Stimulated activated memory B cell treated with anti-CD40 and anti-IgM and Interleukin-4, amounts not matched to agents 10 μg/mL and 1 μg/mL and 100 μg/mL, for 72 hours (primary cell): ENCODE measurements around the gene NPDC1.

Experiments
- ATAC-seq: fragments of 150-1000 bp; cut with Tn5 transposase; 2 replicates; pipeline ENCODE4 v1.10.0; 2021
- H3K27ac Mint-ChIP-seq: one replicate; pipeline ENCODE4 v1.8.0; 2022; ENCODE audit warnings: mild to moderate bottlenecking, mixed read lengths
- H3K27me3 Mint-ChIP-seq: one replicate; pipeline ENCODE4 v1.8.0; 2022; ENCODE audit warnings: mixed read lengths
- H3K36me3 Mint-ChIP-seq: one replicate; pipeline ENCODE4 v1.8.0; 2022; ENCODE audit warnings: mixed read lengths
- H3K4me1 Mint-ChIP-seq: one replicate; pipeline ENCODE4 v1.8.0; 2022; ENCODE audit warnings: mixed read lengths
- H3K4me3 Mint-ChIP-seq: one replicate; pipeline ENCODE4 v1.8.0; 2022; ENCODE audit warnings: mild to moderate bottlenecking, moderate library complexity, mixed read lengths
- H3K9me3 Mint-ChIP-seq: one replicate; pipeline ENCODE4 v1.8.0; 2022; ENCODE audit warnings: mixed read lengths

NPDC1 gene

DNA sequence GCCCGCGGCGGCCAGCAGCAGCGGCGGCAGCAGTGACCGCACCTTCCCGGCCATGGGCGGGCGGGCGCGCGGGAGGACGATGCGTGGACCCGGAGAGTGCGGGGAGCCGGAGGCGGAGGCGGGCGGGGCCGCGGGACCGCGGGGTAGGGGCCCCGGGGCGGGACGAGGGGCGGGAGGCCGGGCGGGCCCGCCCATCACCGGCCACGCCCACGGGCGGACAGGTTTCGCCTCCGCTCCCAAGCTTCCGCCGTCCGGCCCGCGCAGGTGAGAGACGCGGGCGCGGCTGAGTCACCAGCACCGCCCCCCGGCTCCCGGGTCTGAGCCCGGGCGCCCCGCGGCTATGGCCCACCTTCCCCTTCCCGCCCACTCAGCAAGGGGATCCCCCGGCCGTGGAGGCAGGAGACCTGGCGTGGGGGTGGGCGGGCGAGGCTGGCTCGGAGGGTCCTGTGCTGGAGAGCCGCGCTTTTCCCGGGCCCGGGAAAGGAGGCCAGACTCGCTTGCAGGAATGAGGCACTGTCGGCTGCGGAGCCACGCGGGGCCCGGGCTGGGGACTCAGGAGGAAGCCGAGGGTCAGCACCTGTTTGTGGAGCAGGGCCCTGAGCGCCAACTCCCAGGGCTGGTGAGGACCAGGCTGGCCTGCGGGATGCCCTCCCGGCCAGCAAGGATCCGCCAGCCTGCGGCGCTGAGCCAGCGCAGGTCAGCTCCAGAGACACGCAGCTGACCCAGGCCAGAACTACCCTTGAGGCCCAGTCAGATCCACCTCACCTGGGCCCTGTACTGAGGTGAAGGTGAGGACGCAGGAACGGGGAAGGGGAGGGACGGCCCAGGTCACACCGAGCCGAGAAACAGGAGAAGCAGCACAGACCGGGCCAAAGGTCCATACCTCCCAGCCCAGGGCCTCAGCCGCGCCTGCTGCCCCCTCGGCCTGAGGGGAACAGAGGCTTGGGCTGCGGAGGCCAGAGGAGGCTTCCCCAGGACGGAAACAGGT is 8.3 kb upstream of the NPDC1 start, which contains the start of gene ENTPD2:
Gene ENTPD2, minus strand, starts transcription at position 118 of the 988 bp plus-strand sequence. Its CDS starts 64 bp downstream, at position 54.
- peak; percentile 59 for ATAC-seq
- Mint-ChIP-seq H3K9me3 (no peaks in the 10 kb centered on the region), H3K4me3 (no peak within 1 kb of the TSS), H3K27me3 (peaks cover 38% of the 10 kb centered on the region), H3K27ac (no peak within 1 kb of the TSS), H3K4me1 (no peaks in the 10 kb centered on the region), H3K36me3 (no peaks in the 10 kb centered on the region)

DNA sequence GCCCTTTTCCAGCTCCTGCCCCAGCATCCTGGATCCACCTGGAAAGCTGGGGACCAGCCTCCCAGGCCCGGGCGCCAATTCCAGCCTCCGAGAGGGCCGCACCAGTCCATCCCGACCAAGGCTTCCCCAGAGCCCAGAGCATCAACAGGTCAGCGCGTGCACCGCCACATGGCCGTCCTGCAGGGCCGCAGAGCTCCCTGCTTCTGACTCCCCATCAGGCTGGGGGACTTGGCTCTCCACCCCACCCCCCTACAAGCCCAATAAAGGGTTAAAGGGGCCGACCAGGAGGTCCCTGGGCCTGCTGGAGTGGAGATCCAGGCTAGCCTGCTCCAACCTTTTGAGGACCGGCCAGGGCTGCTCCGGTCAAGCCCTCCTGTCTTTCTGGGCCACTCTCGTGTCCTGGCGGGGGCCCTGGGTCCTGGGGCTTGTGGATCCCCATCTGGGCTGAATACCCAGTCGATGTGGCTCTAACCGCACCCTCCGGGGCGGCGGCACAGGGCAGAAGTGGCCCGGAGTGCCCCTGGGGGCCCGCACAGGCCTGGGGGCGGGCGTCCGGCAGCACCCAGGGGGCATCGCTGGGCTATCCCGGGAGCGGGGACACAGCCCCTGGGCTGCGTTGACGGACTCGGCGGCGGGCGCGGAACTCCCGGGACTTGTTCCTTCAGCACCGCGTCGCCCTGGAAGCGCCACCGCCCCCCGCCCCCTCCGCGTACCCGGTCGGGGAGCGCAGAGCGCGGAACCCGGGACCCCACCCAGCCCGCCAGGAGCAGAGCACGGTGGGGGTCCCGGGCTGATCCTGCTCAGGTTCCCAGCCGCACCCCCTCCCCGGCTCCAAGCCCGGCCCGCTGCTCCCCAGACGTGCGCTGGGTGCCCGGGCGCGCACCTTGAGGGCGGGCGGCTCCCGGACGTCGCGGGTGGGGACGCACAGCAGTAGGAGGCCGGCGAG is 7.3 kb upstream of the NPDC1 start:
- Mint-ChIP-seq H3K27me3 (peaks cover 43% of the 10 kb centered on the region), H3K36me3 (no peaks in the 10 kb centered on the region), H3K4me1 (no peaks in the 10 kb centered on the region), H3K4me3 (no peak overlapping the region), H3K9me3 (no peaks in the 10 kb centered on the region), H3K27ac (no peak overlapping the region)
- no peak for ATAC-seq

DNA sequence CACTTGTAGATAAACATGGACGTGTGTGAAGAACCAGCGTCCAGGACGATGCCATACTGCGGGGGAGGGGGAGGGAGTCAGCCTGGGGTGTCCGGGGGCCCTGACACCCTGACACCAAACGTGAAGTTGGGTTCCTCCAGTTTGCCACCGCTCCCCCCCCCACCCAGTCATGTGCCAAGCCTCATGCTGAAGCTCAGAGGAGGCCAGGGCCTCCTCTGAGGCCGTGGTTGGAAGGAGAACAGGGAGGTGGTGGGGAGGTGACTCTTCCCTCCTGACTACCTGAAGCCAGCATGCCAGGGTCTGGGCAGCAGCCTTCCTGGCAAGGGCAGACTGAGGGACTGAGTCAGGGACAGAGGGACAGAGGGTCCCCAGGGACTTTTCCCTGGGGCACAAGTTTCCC is 6.3 kb upstream of the NPDC1 start:
- H3K9me3 Mint-ChIP-seq = no peaks in the 10 kb centered on the region
- no peak overlapping the region for H3K4me3 Mint-ChIP-seq
- H3K4me1 Mint-ChIP-seq = no peaks in the 10 kb centered on the region
- H3K36me3 Mint-ChIP-seq = no peaks in the 10 kb centered on the region
- ATAC-seq = no peak
- H3K27me3 Mint-ChIP-seq = peaks cover 53% of the 10 kb centered on the region
- H3K27ac Mint-ChIP-seq = no peak overlapping the region

DNA sequence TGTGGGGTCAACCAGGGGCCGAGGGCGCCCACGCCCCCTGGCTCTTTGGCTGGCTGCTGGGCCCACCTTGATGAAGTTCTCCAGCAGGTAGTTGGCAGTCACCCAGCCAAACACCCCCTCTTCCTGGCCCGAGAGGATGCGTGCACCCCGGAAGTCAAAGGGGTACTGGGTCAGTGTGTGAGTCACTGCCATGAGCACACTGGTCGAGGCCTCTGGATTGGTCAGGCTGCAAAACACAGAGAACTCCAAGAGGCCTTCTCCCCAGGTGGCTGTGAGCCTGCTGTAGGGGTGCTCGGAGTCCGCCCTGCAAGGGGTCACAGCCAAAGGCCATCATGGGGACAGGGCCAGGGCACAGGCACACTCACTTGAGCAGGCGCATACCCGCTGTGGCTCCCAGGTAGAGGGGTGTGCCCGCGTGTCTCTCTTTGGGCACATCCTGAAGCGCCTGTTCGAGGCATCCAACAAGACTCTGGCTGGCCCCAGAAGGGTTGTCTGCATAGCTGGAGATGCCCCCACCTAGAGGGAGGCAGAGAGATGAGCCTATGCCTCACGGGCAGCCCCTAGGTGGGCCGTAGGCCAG is 5.3 kb upstream of the NPDC1 start:
- no peak for ATAC-seq
- Mint-ChIP-seq H3K27me3 (peaks cover 64% of the 10 kb centered on the region), H3K4me3 (no peak overlapping the region), H3K9me3 (no peaks in the 10 kb centered on the region), H3K4me1 (peaks cover 3% of the 10 kb centered on the region), H3K36me3 (no peaks in the 10 kb centered on the region), H3K27ac (no peak overlapping the region)

DNA sequence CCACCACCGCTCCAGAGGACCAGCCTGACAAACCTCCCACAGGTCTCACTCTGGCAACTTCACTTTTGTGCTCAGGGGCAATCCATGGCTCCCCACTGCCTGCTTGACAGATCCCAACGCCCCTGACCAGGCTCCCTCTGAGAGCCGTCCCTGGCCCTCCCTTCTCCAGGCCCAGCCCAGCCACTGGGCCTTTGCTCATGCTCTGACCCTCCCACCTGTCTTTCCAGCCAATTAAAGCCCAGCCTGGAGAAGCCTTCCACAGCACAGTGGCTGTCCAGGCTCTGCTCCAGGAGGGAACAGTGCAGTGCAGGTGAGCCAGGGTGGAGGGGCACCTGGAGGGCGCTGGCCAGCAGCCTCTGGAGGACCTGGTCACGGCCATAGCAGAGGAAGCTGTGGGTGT is 4.6 kb upstream of the NPDC1 start:
- no peak overlapping the region for H3K4me3 Mint-ChIP-seq
- no peak for ATAC-seq
- H3K4me1 Mint-ChIP-seq = peaks cover 5% of the 10 kb centered on the region
- peaks cover 66% of the 10 kb centered on the region for H3K27me3 Mint-ChIP-seq
- H3K36me3 Mint-ChIP-seq = no peaks in the 10 kb centered on the region
- no peak overlapping the region for H3K27ac Mint-ChIP-seq
- no peaks in the 10 kb centered on the region for H3K9me3 Mint-ChIP-seq

DNA sequence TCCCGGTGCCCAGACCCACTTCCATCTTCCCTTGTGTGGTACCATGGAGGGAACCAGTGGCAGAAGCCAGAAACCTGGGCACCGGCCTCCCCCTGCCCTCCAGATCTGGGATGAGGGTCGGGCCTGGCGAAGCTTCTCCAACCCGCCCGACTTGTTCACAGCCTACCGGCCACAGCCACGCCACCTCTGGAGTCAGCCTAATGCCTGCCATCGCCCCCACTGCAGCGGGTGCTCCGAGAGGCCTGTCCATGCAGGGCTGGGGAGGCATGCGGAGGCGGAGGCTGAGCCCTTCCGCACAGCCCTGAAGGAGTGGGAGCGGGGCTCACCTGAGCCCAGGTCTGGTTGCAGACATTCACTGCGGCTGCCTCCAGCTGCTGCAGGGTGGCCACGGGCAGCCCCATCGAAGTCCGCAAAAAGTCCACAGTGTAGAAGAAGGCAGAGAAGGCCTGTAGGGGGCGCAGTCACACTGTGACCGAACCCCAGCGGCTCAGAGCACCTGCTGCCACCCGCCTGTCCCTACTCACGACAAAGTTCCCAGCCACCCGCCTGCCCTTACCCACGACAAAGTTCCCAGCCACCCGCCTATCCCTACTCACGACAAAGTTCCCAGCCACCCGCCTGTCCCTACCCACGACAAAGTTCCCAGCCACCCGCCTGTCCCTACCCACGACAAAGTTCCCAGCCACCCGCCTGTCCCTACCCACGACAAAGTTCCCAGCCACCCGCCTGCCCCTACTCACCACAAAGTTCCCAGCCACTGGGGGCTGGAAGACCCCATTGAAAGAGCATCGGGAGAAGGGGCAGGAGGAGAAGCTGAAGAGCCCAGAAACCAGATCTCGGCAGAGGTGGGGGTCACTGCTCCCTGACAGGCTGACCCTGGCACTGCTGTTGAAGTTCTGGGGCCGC is 3.8 kb upstream of the NPDC1 start:
- H3K4me3 Mint-ChIP-seq = no peak overlapping the region
- H3K9me3 Mint-ChIP-seq = no peaks in the 10 kb centered on the region
- H3K4me1 Mint-ChIP-seq = peaks cover 11% of the 10 kb centered on the region
- H3K27me3 Mint-ChIP-seq = peaks cover 73% of the 10 kb centered on the region
- H3K27ac Mint-ChIP-seq = no peak overlapping the region
- ATAC-seq = no peak
- no peaks in the 10 kb centered on the region for H3K36me3 Mint-ChIP-seq

DNA sequence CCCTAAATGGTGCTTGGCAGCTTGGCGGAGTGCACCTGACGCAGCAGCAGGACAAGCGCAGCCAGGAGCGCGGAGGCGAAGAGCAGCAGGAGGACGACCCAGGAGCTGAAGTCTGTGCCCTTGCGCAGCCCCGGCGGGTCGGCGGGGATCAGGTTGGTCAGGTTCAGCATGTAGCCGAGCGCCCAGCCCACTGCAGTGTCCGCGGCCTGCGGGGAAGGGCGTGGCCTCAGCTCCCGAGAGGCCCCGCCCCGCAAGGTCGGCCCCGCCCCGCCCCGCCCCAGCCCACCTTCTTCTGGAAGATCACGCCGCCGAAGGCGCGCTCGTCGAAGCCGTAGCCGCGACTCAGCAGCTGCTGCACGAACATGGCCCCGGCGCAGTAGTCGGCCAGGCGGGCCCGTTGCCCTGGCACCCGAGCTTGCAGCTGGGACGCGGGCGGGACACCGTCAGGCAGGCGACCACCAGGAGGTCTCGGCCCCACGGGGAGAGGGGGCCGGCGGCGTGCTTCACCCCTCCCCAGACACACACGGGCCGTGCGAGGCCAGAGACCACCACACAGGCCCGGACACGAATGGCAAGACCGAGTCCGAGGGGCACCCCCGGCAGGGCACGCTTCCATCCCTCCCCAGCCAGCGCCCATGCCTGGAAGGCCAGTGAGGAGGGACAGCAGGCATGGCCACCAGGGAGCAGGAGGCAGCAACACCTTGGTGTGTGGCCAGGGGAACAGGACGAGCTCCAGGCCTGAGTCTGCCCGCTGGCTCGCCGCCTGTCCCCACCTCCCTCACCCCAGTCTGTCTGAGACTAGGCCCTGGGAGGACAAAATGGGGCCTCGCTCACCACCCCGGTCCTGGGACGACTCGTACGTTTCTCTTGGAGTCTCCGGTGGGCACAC is 2.9 kb upstream of the NPDC1 start:
- ATAC-seq = no peak
- Mint-ChIP-seq H3K4me3 (no peak overlapping the region), H3K9me3 (no peaks in the 10 kb centered on the region), H3K27me3 (peaks cover 82% of the 10 kb centered on the region), H3K27ac (no peak overlapping the region), H3K4me1 (peaks cover 15% of the 10 kb centered on the region), H3K36me3 (no peaks in the 10 kb centered on the region)

DNA sequence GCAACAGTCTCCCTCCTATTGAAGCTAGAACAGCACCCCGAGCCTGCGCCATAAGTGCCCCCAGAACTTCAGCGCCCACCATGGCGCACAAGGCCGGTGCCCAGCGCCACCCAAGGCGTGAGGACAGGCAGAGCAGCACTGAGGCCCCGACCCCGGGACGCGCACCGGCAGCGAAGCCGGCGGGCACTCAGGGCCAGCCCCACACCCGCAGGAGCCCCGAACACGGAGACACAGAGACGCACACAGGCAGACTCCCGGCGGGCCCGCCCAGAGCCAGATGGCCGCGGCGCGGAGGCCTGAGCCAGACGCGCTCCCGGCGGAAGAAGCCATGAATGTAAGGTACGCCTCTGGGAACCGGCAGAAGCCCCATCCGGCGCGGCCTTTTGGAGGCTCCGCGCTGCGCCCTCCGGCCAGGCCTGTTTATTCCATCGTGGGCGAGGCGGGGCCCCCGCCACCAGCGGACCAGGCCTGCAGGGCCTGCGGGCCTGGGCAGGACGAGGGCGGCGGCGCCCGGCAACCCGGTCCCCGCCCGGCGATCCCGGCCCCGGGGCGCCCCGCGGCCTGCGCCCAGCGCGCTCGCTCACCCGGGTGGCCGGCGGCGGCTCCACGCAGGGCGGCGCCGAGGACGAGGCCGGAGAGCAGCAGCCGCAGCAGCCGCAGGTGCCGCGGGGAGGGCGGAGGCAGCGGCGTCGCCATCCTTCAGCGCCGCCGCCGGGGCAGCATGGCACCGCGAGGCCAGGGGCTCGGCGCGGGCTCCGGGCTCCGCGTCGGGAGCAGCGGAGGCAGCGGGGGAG is 486 bp downstream of the NPDC1 start:
- peak overlapping the region; percentile 29 for H3K4me3 Mint-ChIP-seq
- no peaks in the 10 kb centered on the region for H3K9me3 Mint-ChIP-seq
- H3K4me1 Mint-ChIP-seq = peaks cover 15% of the 10 kb centered on the region
- no peak for ATAC-seq
- no peak overlapping the region for H3K27ac Mint-ChIP-seq
- H3K36me3 Mint-ChIP-seq = no peaks in the 10 kb centered on the region
- H3K27me3 Mint-ChIP-seq = peaks cover 91% of the 10 kb centered on the region

DNA sequence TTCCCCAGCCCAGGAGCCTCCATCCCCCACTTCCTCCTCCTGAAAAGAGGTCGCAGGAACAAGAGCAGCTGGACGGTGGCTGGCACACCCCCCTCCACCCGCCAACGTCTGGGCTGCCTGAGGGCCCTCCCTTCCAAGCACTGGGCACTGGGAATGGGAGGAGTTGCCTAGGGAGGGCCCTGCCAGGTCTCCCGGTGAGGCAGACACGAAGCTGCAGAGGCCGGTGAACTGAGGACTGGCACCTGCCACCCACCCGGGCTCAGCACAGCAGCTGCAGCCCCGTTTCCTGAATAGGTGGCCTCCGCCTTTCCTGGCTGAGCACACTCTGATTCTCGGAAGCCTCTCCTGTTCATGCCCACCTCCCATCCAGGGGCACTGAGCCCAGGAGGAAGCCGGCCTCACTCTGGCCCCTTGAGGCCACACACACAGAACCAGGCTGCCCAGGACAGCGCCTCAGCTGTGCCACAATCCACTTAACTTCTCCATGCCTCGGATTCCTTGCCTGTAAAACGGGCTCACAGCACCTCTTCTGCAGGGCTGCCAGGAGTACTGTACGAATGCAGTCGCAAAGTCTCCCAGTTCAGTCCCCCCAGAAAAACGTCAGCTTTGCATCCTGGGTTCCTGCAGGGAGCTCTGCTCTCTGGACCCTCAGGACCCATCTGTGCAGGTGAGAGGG is 1.3 kb downstream of the NPDC1 start:
- Mint-ChIP-seq H3K4me1 (peaks cover 15% of the 10 kb centered on the region), H3K27ac (no peak overlapping the region), H3K9me3 (no peaks in the 10 kb centered on the region), H3K36me3 (no peaks in the 10 kb centered on the region), H3K27me3 (peaks cover 90% of the 10 kb centered on the region), H3K4me3 (peak overlapping the region; percentile 7)
- ATAC-seq = no peak

DNA sequence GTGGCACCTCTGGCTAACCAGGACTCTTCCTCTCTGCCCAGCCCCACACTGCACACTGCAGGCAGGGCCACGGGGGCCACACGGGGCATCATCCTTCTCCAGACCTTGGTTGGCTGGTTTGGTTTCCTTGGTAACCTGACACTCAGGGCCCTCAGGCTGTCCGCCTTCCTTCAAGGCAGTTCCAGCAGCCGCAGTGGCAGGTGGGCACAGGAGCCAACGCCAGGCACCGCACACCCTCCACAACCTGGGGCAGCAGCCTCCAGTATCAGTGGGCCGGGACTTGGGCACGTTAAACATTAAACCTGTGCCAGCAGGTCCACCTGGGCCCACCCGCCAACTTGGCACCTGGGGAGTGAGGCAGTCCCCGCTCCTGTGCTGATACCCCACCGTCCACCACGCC is 1.9 kb downstream of the NPDC1 start:
- Mint-ChIP-seq H3K36me3 (no peaks in the 10 kb centered on the region), H3K27me3 (peaks cover 89% of the 10 kb centered on the region), H3K4me1 (peaks cover 15% of the 10 kb centered on the region), H3K27ac (no peak overlapping the region), H3K9me3 (no peaks in the 10 kb centered on the region), H3K4me3 (no peak overlapping the region)
- ATAC-seq = no peak

DNA sequence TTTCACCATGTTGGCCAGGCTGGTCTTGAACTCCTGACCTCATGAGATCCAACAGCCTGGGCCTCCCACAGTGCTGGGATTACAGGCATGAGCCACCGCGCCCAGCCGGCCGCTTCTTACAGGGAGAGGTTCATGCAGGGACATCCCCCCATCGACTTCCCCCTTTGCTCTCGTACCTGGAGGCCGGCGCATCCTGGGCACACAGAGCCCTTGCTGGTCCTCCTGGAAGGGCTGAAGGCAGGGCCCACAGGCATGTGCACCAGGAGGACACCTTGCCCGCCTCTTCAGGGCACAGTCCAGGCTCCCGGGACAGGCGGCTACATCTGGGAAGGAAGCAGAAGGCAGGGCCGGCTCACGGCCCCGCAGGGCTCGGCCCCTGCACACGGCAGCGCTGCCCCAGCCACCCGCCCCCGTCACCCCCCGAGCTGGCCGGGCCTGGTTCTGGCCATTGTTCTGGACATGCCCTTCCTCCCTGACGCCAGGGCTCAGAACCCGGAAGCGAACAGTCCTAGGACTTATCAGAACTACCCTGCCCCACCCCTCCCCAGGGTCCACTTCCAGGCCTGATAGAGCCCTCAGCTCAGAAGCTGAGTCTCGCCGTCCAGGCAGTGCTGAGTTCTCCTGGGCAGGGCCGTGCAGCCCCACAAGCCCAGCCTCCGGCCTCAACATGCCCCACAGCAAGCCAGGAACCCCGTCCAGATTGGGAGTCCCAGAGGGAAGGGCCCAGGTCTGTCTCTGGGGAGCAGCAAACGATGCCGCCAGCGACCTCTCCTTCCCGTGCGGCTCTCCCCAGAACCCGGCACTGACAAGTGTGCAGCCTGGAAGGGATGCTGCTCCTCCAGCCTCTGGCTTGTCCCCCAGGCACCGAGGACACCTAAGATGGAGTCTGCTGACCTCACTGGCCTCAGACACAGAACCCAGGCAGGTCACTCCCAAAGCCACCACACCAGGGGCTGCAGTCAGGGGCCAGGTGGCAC is 2.9 kb downstream of the NPDC1 start:
- H3K36me3 Mint-ChIP-seq = no peaks in the 10 kb centered on the region
- ATAC-seq = no peak

DNA sequence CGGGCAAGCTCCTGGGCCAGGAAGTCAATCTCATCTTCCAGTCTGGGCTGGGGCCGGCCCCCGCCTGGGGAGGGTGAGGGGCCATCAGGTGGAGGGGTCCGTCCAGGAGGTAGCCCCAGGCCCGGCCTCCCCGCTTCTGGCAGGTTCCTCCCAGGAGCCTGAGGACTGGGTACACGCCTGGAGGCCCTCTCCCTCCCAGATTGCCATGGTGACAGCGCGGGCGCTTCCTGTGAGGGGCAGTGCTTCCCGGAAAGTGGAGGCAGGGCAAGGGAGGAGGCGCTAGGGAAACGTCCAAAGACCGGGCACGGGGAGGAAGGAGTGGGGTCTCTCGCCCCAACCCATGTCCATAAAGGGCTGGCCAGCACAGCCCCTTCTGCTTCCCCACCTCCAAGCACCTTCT is 4.9 kb downstream of the NPDC1 start:
- no peaks in the 10 kb centered on the region for H3K36me3 Mint-ChIP-seq
- H3K27ac Mint-ChIP-seq = no peak overlapping the region
- H3K4me3 Mint-ChIP-seq = no peak overlapping the region
- H3K27me3 Mint-ChIP-seq = peaks cover 76% of the 10 kb centered on the region
- no peak for ATAC-seq
- H3K4me1 Mint-ChIP-seq = peaks cover 11% of the 10 kb centered on the region
- no peaks in the 10 kb centered on the region for H3K9me3 Mint-ChIP-seq

More for the DNA sequence above, 2.9 kb downstream of the NPDC1 start:
- no peak overlapping the region for H3K27ac Mint-ChIP-seq
- no peaks in the 10 kb centered on the region for H3K9me3 Mint-ChIP-seq
- no peak overlapping the region for H3K4me3 Mint-ChIP-seq
- peaks cover 93% of the 10 kb centered on the region for H3K27me3 Mint-ChIP-seq
- H3K4me1 Mint-ChIP-seq = peaks cover 15% of the 10 kb centered on the region
